K562 (cell line): ENCODE measurements around the gene RPUSD1. TPM values are rescaled to one million over a fixed set of nuclear protein-coding genes. Genes with fewer than 3 reads are reported as not detected.

ENCODE experiments used
- E4F1 ChIP-seq: fragments of 250-450 bp; sonication (Bioruptor Pico); IDR thresholded peaks from 2 replicates; pipeline ENCODE4 v1.5.0; 2021; ENCODE audit warnings: mild to moderate bottlenecking, borderline replicate concordance
- HEY1 ChIP-seq: fragments of 250-450 bp; sonication (Bioruptor Pico); IDR thresholded peaks from 2 replicates; pipeline ENCODE4 v1.5.0; 2020; ENCODE audit warnings: mild to moderate bottlenecking, moderate library complexity, borderline replicate concordance
- MED1 ChIP-seq: sonication (generic); formaldehyde crosslinking; IDR thresholded peaks from 2 replicates; pipeline ENCODE4 v1.8.1; 2023; ENCODE audit warnings: missing genetic modification reagents, borderline replicate concordance
- NCOA1 ChIP-seq: fragments of 450-650 bp; IDR thresholded peaks from 2 replicates; pipeline ENCODE4 v1.6.1; 2016; ENCODE audit warnings: low read depth
- SRSF9 ChIP-seq: fragments of 200-400 bp; formaldehyde crosslinking; IDR thresholded peaks from 2 replicates; pipeline ENCODE4 v1.6.1; 2017; ENCODE audit warnings: low read depth, low read length, borderline replicate concordance
- XRCC5 ChIP-seq: fragments of 200-400 bp; formaldehyde crosslinking; IDR thresholded peaks from 2 replicates; pipeline ENCODE4 v1.6.1; 2017; ENCODE audit warnings: low read depth, mild to moderate bottlenecking, low read length
- ZBTB17 ChIP-seq: fragments of 450-650 bp; formaldehyde crosslinking; IDR thresholded peaks from 2 replicates; pipeline ENCODE4 v1.4.0; 2020; ENCODE audit warnings: mild to moderate bottlenecking
- ZBTB40 ChIP-seq, 2 experiments: fragments of 450-650 bp in 1 of 2; sonication (generic) in 1 of 2; formaldehyde crosslinking in 1 of 2; IDR thresholded peaks; 2 replicates each; pipeline versions ENCODE4 v1.7.1 to v1.9.0; 2016 to 2022; ENCODE audit warnings: inconsistent platforms in 1 of 2, mild to moderate bottlenecking in 1 of 2, missing genetic modification reagents in 1 of 2
- ZBTB8A ChIP-seq: fragments of 450-650 bp; IDR thresholded peaks from 2 replicates; pipeline ENCODE4 v1.6.1; 2018; ENCODE audit warnings: mild to moderate bottlenecking, moderate library complexity; ENCODE audit not compliant: partially characterized antibody
- ZNF408 ChIP-seq: fragments of 250-450 bp; sonication (Bioruptor Pico); IDR thresholded peaks from 2 replicates; pipeline ENCODE4 v1.4.0; 2020; ENCODE audit warnings: low read depth, mild to moderate bottlenecking, moderate library complexity
- ZNF696 ChIP-seq: fragments of 250-450 bp; sonication (Bioruptor Pico); conservative IDR thresholded peaks from 2 replicates; pipeline ENCODE4 v1.4.0; 2020; ENCODE audit warnings: mild to moderate bottlenecking, moderate library complexity
- polyA plus RNA-seq, 8 experiments: library from polyadenylated mRNA; depleted of rRNA in 4 of 8; stranded (reverse) in 5 of 8; unstranded in 3 of 8; fragments of >200 nt; fragmentation: Nextera tagmentation in 2 of 8; fragmentation: Illumina TruSeq in 1 of 8; extraction: Ambion mirVana in 2 of 8; extraction: Trizol in 1 of 8; gene quantifications; 2 replicates each; pipeline versions ENCODE4 v1.2.1 to v1.2.3, GENCODE V29; 2011 to 2014; ENCODE audit warnings: inconsistent platforms in 1 of 8, missing spikeins in 1 of 8
- total RNA-seq, 7 experiments: library from RNA; depleted of rRNA in 6 of 7; stranded (reverse); fragments of >200 nt in 6 of 7; fragmentation: Illumina TruSeq in 2 of 7; extraction: Trizol in 2 of 7; gene quantifications; 2 replicates each; pipeline versions ENCODE4 v1.2.1 to v1.2.3, GENCODE V29; 2011 to 2021; ENCODE audit warnings: low replicate concordance in 1 of 7

The RPUSD1 gene
- total and polyA plus RNA-seq, 9 of the 15 experiments (the other 6 are each of a cell fraction or from before 2014, with no cell fraction given): 0.45 to 56.6 (median 12.0) TPM

GRCh38 chr16:797686-798085 lies 9.5 kb upstream of the RPUSD1 start (continued):
- TF ChIP-seq ZBTB40 (IDR thresholded peaks at IDR 0.05) (no peak), ZBTB40 (CRISPR knock-in tag; IDR thresholded peaks at IDR 0.05) (no peak), E4F1 (CRISPR knock-in tag) (no peak), MED1 (CRISPR knock-in tag) (no peak), ZNF696 (CRISPR knock-in tag) (no peak), ZBTB17 (CRISPR knock-in tag) (no peak), NCOA1 (no peak), ZBTB8A (no peak), ZNF408 (CRISPR knock-in tag) (no peak), XRCC5 (no peak), HEY1 (CRISPR knock-in tag) (no peak), SRSF9 (no peak)
